T-helper 1 cell (primary cell): ENCODE measurements around the gene FARSB.
"Not testable (repeated sequence)": the region's sequence is repeated elsewhere in the genome, so short reads cannot be mapped to it uniquely, and the experiment has no call there.

Source experiments
- DNase-seq, 5 donors: peaks; one replicate each; pipeline ENCODE4 v3.0.0-alpha.2; 2012 to 2020

FARSB gene

DNA sequence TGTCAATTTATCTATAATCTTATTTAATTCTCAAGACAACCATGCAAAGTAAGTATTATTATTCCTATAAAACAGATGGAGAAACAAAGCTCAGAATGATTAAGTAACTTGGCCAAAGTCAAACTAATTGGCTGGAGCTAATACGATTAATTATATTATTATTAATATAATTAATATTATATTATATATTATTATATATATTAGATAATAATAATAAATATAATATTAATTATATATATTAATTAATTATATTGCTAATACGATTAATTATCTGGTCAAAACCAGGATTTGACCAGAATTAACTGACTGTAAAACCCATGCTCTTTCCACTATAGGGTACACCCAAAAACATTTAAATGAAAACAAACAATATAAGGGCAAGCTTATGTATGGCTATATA is 52.4 kb downstream of the FARSB start:
- DNase-seq, result no peak

DNA sequence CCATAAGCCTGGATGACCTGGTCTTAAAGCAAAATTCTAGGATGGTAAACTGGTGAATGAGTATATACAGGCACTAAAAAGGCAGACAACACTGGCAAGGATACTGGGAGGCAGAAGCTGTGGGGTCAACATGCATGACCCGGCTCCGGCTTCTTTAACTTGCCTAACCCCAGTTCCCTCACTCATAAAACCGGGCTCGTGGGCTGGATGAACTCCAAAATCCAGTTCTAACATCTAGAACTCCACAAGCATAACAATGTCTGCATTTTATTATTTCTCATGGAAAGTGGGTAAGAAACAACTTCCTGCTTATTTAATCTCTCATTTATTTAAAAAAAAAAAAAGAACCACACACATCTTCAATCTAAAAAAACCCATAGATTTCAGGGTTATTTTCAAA is 57.3 kb downstream of the FARSB start:
- DNase-seq, result no peak

GRCh38 chr2:222595581-222595980 is 60.3 kb downstream of the FARSB start:
- no peak for DNase-seq

DNA sequence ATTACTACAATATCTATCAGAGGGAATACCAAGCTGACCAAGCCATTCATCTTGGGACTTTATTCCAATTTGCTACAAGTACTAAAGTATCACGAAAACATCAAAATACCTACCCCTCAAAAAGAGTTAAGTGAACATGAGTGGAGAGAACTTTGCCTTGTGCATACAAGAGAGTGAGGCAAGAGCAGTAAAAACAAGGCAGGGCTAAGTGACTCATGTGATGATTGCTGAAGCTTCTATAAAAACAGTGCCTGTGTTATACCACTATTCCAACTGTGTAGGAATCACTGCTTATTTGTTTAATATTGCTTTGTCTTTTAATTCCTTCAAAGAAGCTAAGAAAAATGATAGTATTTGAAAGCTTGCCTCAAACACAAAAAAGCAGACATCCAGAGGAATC is 61.2 kb downstream of the FARSB start:
- no peak for DNase-seq

DNA sequence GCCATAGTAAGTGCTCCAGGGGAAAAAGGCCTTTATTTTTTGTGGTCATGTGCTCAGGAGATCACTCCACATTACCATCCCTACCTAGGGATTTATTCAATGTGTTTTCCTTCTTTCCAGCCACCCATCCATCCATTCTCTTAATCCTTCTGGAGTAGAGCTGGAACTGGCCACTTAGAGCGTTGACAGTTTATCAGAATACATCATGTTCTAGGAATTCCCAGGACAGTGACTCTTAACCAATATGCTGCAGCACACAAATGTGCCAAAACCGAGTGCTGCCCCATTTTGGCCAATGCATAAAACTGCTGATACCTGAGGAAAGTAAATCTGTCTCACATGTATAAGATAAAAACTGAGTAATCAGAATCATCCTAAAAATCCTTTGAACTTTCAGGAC is 63.7 kb downstream of the FARSB start:
- DNase-seq, result no peak

DNA sequence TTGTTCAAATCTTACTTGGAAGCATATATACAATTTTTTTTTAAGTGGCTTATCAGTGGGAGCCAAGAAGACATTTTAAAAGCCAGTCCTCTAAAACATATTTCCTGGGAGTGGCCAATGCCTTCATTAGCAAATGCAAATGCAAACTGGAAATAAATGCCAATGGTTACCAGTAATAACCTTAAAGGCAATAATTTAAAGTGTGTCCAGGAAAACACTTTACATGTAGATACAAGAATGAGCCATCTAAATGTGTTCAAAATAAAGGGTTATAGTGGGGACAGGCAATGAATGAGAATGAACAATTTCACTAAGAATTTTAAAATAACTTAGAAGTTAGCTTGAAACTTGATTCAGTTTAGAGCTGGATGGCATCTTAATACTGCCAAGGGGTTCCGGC is 64.2 kb downstream of the FARSB start:
- no peak for DNase-seq

DNA sequence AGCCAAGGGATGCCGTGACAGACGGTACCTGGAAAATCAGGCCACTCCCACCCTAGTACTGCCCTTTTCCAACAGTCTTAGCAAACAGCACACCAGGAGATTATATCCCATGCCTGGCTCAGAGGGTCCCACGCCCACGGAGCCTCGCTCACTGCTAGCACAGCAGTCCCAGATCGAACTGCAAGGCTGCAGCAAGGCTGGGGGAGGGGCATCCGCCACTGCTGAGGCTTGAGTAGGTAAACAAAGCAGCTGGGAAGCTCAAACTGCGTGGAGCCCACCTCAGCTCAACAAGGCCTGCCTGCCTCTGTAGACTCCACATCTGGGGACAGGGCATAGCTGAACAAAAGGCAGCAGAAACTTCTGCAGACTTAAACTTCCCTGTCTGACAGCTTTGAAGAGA is 71.3 kb downstream of the FARSB start:
- DNase-seq, result not testable (repeated sequence)

DNA sequence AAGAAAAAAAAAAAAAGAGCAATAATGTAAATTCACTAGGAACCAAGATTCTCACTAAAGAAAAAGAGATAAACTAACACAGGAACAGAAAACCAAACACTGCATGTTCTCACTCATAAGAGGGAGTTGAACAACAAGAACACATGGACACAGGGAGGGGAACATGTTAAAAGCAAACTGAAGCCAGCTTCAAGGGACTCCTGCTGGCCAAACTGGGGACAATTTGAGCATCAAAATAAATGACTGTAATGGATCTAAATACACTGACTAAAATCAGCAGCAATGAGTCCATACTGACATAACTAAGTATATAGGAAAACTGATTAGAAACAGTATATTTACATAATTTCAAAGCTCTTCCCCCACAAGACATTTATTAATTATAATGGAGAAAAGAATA is 73.0 kb downstream of the FARSB start:
- DNase-seq, result no peak

DNA sequence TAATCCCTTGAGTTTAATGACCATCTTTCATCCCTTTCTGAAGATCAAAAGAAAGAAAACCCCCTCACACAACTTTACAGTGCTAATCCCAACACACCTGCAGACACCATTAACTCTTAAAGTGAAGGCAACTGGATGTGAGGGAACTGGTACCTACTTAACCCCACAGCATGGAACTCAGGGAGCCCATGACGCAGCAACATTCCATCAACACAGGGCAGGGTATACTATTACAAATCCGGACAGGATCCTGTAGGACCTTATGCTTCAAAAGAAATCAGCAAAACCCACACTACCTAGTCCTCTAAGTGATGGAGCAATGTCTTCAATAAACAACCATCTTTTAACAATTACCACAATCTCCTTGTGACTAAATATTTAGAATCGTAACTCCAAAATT is 78.6 kb downstream of the FARSB start:
- no peak for DNase-seq

DNA sequence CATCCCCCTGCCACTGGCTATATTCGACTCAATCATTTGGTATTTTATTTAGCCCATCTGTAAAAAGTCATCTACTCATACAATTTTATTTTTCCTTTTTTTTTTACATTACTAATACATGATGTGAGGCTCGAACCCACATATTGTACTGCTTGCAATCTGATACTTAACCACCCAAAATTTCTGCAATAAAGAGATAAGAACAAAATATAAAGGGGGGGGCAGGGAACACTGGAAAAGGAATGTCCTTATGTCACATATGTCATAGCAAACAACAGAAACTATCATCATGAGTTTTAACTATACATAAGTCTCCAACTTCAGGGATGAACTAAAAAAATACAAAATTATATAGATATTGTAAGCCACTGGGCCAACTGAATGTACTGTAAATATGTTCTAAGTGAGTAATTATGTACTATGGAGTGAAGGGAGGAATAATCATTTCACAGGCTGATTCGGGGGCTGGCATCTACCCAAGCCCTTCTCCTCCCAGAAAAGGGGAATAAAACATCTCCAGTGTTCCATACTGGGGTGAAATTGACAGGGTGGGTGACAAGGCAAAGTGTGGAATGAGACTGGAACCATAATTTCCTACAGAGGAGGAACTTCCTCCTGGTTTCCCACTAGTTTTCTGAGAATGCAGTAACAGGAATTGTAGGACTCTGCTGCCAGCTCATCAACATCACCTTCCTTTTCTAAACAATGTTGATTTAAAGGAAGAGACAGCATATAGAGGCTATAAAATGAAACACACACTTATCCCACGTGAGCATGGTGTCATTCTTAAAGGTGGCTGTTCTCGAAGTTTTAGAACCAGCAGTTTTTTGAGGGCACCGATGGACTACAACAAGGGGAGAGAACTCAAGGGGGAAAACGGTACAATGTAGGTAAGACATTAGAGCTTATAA is 79.5 kb downstream of the FARSB start:
- DNase-seq, result no peak

- DNase-seq, result no peak
These were observed 80.3 kb downstream of the FARSB start for GRCh38 chr2:222575618-222576017.

DNA sequence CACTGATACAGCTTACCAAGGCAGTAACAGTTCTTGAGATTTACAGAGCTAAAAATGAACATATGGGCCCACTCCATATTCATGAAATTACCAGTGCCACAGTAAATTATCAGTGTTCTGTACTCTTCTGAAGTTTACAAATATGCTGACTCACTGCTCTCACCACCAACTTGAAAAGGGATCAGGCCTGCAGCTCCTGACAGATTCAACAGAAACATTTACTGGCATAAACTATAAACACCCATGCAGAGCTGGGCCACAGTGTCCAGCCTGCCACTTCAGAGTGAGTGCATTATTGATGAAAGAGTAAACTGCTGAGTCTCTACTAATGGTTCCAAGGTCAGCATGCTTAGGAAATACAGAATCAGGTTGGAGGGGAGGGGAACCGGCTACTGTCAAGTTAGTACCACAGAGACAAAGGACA is 83.1 kb downstream of the FARSB start:
- DNase-seq, result peak in 1 of 5 donors; percentile 8

DNA sequence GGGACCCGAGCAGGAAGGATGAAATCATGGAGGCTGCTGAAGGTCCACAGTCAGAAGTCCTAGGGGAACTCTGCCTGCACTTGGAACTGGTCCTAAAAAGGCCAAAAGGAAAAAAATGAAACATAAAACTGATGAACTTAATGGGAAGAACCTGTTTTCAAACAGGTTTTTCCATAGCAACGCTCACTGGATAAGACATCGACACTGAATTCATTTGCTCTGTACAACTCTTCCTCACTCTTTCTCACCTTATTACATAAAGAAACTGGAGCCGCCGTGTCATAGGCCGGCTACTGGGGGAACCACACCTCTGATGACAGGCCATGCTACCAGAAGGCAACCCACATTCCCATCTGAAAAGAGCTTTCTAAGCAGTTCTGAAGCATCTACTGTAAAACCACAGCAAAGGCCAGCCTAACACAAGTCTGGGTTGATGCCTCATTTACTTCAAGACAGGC is 83.6 kb downstream of the FARSB start:
- DNase-seq, result peak in 1 of 5 donors; percentile 8

DNA sequence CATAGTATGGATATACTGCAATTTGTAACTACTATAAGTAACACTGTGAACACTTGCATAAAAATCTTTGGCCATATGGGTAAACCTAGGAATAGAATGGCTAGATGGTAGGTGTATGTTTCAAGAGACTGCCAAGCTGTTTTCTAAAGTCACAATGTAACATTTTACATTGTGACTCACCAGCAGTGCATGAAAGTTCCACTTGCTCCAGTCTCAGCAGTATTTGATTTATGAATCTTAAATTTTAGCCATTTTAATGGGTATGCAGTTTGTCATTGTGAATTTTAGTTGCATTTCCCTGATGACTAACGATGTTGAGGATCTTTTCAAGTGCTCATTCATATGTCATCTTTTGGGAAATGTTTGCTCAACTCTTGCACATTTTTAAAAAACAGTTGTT is 86.1 kb downstream of the FARSB start:
- no peak for DNase-seq

DNA sequence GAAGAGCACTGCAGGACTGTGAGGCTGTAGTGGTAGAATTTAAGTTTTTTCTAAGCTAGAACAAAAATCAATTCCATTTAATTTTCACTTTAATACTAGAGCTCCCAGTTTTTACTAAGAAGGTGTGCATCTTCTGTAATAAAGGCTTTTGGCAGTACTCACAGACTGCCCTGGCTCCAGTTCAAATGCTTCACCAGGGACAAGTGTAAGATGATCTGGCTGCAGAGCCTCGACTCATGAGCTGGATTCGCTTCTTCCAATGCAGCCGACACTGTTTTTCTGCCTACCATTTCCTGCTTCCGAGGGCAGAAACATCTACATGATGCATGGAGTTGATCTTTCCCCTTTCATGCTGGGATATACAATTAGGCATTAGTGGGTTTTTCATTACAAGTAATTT is 87.0 kb downstream of the FARSB start:
- no peak for DNase-seq

DNA sequence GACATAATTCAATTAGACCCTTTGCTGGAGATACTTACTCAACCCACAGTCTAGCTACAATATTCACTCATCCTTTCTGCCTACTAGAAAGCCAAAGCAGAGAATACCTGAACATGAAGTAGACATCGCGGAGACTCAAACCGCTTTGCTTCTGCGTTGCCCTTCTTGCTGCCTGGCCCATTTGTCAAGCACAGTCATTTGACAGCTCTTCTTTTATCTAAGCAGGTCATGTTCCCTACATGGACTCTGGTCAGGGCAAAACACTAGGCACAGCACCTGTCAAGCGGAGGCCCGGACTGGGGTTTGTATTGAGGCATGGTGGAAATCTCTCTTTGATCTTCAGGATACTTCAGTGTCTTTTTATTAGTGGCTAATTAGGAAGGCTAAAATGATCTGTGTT is 89.7 kb downstream of the FARSB start:
- DNase-seq, result no peak

GRCh38 chr2:222563936-222564335 is 92.0 kb downstream of the FARSB start:
- no peak for DNase-seq

- no peak for DNase-seq
These were observed 92.7 kb downstream of the FARSB start for GRCh38 chr2:222563106-222563718.

DNA sequence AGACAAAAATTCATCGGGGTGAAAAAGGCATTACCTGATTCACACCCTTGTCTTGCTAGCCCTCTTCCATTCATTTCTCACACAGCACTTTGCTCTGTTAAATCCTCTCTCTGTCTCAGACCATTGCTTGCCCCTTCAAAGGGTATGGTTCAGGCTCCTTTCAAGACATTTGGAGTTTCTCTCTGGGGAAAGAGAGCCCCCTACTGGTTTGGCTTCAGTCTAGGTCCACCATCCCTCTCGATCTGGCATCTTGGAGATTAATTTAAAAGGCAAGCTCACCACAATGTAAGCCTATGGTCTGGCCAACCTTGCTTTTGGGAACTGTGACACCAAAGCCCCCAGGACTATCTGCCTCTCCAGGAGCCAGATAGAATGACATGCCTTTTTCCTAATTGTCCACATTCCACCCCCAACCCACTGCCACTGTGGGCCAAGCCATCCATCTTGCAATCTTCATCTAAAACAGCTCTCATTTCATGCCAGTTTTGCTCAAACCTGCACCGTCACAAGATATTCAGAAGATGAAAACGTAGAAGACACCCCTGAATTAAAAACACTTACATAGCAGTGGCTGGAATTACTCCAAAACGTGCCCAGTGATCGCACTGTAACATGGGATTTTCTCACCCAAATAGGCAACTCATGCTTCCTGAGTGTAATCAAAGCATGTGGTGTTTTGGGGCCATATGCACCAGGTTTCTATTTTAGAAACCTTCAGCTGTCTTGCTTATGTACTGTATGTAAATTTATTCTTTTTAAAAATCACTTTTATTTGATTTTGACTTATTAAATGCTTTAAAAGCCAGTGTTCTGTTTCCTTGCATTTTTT is 93.9 kb downstream of the FARSB start:
- peak in 3 of 5 donors; percentile 7 to 49 (median 23) for DNase-seq

DNA sequence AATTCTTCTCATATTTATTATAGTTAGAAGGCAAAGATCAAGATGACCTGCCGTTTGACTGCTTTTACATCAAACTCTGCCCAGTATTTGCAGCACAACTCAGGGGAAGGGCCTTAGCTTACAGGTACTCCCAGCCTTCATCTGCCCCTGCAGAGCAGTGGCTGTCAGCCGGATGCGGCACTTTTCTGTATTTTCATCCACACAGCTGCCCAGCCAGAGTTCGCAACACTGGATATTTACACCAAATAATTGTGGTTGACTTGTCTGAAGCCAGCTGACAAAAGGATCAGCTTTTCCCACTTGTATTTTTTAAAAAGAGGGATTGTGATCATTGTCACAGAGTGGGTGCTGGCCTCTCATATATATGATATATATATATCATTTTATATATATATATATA is 94.7 kb downstream of the FARSB start:
- no peak for DNase-seq

DNA sequence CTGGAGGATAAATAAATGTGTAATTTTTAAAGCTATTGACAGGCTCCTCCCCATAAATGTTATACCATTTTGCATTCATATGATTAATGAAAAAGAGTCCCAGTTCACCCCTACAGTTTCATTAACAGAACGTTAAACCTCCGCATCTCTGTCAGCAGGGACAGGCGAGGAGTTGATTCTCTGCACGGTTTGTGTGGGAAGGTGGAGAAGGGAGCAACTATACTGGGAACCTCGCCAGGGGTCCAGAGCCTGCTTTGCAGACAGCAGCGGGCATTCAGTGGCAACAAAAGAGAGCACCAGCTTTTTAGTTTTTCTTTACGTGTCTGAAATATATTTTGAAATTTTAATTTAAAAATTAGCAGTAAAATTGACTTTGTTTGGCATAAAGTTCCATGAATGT is 101.4 kb downstream of the FARSB start:
- DNase-seq, result no peak

DNA sequence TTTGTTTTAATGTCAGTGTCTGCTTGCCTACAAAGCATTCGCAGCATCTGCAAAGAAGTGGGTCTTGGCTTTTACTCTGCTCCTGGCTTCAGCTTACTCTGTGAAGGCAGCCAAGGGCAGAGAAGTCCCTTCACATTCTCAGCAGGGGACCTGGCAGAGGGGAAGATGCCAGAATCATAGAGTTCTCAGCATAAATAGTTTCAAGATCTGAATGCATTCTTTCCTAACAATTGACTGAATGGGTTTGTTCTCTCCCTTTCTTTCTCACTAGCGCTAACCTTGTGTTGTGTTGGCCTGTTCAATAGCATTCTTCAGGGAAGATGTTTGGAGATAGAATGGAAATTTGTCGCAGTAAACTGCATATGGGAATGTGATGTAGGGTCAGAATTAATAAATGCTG is 106.9 kb downstream of the FARSB start:
- DNase-seq, result no peak

GRCh38 chr2:222547083-222547482 is 108.8 kb downstream of the FARSB start:
- DNase-seq, result no peak
